ENCODE results near the gene FRMD6.

Gene FRMD6

DNA sequence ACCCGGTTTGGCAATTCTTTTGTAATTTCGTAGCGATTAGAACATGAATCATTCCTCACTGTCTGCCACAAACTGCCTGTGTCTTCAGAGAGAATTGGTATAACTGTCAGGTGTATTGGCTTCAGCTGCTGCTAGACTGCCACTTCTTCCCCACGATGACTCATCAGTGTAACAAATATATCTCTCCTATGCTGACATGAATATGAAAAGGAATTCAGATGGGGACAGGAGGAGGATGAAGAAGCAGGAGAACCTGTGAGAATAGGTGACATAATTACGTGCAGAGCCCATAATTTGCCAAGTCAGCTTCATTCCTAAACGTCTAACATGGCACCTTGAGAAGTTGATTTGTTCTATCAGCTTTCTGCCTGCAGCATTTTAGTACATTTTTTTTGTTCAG is 64.9 kb downstream of the FRMD6 start:
- DNase-seq (ENCODE audit: insufficient read length, low spot score) (no peak), FAIRE-seq (no peak)
- TF ChIP-seq, protein P1, sequence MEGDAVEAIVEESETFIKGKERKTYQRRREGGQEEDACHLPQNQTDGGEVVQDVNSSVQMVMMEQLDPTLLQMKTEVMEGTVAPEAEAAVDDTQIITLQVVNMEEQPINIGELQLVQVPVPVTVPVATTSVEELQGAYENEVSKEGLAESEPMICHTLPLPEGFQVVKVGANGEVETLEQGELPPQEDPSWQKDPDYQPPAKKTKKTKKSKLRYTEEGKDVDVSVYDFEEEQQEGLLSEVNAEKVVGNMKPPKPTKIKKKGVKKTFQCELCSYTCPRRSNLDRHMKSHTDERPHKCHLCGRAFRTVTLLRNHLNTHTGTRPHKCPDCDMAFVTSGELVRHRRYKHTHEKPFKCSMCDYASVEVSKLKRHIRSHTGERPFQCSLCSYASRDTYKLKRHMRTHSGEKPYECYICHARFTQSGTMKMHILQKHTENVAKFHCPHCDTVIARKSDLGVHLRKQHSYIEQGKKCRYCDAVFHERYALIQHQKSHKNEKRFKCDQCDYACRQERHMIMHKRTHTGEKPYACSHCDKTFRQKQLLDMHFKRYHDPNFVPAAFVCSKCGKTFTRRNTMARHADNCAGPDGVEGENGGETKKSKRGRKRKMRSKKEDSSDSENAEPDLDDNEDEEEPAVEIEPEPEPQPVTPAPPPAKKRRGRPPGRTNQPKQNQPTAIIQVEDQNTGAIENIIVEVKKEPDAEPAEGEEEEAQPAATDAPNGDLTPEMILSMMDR (IDR thresholded peaks at IDR 0.05; ENCODE audit: insufficient read depth, missing control alignments), result no peak

DNA sequence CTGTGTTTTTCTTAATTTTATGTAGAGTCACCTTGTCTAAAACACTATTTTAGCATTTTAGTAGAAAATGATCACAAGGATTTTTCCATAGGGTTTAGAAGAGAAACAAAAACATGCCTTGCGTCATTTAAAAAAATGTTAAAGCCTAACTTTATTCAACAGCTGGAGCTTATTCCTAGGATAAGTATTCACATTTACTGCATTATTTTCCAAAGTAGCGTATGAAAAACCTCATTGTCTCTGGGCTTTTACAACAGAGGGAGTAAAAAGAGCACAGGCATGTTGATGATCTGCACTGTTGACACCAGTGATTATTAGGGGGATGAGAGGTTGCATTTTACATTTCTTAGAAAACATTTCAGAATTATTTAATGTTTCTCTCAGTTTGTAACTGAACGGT is 66.1 kb downstream of the FRMD6 start:
- TF ChIP-seq, protein P1 (IDR thresholded peaks at IDR 0.05; ENCODE audit: insufficient read depth, missing control alignments), result no peak
- FAIRE-seq (no peak), DNase-seq (ENCODE audit: insufficient read length, low spot score) (no peak)

DNA sequence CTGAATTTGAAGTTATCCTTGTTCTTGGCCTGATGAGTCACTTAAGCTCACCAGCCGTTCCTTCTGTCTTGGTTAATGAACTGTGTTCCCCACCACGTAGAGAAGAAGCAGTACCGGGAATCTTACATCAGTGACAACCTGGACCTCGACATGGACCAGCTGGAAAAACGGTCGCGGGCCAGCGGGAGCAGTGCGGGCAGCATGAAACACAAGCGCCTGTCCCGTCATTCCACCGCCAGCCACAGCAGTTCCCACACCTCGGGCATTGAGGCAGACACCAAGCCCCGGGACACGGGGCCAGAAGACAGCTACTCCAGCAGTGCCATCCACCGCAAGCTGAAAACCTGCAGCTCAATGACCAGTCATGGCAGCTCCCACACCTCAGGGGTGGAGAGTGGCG is 68.2 kb downstream of the FRMD6 start:
- TF ChIP-seq, protein P1 (IDR thresholded peaks at IDR 0.05; ENCODE audit: insufficient read depth, missing control alignments), result no peak
- DNase-seq (ENCODE audit: insufficient read length, low spot score), result no peak
- FAIRE-seq, result no peak

DNA sequence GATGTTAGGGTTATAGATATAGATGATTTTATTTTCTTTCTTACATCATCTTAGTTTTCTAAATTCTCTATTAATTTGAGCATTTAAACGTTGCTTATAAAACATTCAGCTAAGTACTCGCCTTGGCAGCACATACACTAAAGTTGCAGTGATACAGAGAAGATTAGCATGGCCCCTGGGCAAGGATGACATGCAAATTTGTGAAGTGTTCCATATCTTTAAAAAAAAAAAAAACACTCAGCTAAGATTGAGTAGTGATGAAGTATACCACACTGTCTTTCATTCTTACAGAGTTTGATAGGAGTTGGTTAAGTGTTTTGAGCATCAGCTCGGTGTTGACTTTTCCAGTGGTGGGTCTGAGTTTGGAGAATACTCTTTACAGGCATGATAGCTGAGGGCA is 72.3 kb downstream of the FRMD6 start:
- FAIRE-seq, result no peak
- no peak for DNase-seq (ENCODE audit: insufficient read length, low spot score)
- TF ChIP-seq, protein P1 (IDR thresholded peaks at IDR 0.05; ENCODE audit: insufficient read depth, missing control alignments), result no peak

DNA sequence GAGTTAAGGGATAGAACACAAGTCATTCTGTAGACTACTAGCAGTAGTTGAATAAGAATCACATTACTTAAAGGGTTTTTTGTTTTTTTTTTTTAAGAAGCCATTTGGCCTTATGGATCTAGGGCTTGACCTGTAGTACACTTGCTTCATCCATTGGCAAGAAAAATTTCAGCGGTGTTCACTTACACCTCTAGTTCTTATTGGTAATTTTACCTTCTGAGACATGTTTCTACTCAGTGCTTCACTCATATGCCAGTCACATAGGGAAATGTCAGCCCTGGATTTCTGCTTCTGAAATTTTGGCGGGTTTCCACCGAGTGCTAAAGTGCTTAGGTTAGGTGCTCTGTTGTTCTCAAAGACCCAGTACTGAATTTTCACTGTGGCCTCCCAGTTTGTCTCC is 72.9 kb downstream of the FRMD6 start:
- TF ChIP-seq, protein P1 (IDR thresholded peaks at IDR 0.05; ENCODE audit: insufficient read depth, missing control alignments), result no peak
- DNase-seq (ENCODE audit: insufficient read length, low spot score), result no peak
- FAIRE-seq, result no peak

DNA sequence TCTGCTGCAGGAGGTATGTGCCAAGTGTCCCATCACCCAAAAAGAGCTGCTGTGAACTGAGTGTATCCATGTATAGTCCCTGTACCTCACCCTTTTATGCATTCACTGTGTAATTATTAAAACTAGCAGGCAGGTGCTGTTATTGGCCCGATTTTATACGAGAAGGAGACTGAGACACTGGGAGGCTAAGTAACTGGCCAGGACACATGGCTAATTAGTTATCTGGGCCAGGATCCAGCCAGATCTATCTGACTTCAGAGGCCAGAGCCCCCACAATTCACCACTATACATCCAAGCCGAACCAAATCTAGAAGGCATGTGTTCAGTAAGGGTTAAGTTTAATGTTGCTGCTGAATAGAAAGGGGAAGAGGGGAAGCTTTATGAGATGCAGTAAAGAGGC is 73.4 kb downstream of the FRMD6 start:
- DNase-seq (ENCODE audit: insufficient read length, low spot score) (no peak), FAIRE-seq (no peak)
- TF ChIP-seq, protein P1 (IDR thresholded peaks at IDR 0.05; ENCODE audit: insufficient read depth, missing control alignments), result no peak

DNA sequence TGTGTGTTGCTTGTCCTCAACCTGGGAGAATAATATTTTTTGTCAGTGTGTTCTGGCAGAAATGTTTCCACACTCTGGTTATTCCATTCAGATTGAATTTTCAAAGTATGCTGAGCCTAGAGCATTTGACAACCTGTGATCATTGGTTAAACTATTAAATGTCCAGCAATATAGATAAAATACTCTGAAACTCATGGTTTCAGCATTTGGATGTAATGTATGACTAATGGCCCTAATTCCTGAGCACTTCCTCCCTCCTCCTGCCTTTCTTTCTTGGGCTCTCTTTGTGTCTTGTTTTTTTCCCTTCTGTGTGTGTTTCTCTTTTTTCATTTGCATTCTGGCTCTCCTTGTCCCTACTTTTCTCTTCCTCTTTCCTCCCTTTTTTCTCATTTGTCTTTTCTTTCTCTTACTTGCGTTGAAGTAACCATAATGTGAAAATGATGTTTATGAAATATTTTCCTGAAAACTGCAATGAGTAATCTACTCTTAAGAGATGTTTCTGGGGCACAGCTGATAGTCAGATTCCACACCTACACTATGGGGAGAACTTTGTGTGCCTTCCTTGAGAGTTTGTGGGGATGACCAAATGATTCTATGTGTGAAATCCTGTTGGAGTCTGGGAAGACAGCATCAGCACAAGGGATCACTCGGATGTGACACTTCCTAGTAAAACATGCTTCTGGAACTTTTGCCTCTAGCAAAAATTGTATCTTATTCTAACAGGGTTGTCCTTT is 74.6 kb downstream of the FRMD6 start:
- TF ChIP-seq, protein P1 (IDR thresholded peaks at IDR 0.05; ENCODE audit: insufficient read depth, missing control alignments), result no peak
- no peak for DNase-seq (ENCODE audit: insufficient read length, low spot score)
- FAIRE-seq, result no peak

Data from D721Med (cell line).